Upper lobe of left lung (tissue), 4 donors: ENCODE results near the gene NUP210.

ENCODE experiments used
- CTCF ChIP-seq, 6 experiments: fragments of 450-650 bp in 4 of 6; fragments of 200-600 bp in 2 of 6; sonication (generic) in 2 of 6; IDR thresholded peaks; one replicate each; pipeline ENCODE4 v1.5.1; 2016 to 2019; ENCODE audit warnings: antibody characterized with exemption in 6 of 6
- EP300 ChIP-seq, 4 donors: sonication (generic); formaldehyde crosslinking; IDR thresholded peaks; one replicate each; pipeline ENCODE4 v1.5.1; 2017; ENCODE audit warnings: antibody characterized with exemption in 4 of 4, control low read depth in 2 of 4
- POLR2A ChIP-seq, 4 donors: fragments of 450-650 bp; IDR thresholded peaks; one replicate each; pipeline ENCODE4 v1.5.1; 2016 to 2017; ENCODE audit warnings: antibody characterized with exemption in 4 of 4, mild to moderate bottlenecking in 2 of 4
- POLR2AphosphoS5 ChIP-seq, 2 donors: sonication (generic); formaldehyde crosslinking; IDR thresholded peaks; one replicate each; pipeline ENCODE4 v1.5.1; 2017; ENCODE audit warnings: antibody characterized with exemption in 2 of 2

GRCh38 chr3:13368834-13369233, 51.3 kb downstream of the NUP210 start:
- no peak for TF ChIP-seq POLR2A (IDR thresholded peaks at IDR 0.05)
- TF ChIP-seq POLR2AphosphoS5 (IDR thresholded peaks at IDR 0.05): no peak
- TF ChIP-seq CTCF (IDR thresholded peaks at IDR 0.05): no peak
- no peak for TF ChIP-seq EP300 (IDR thresholded peaks at IDR 0.05)
